ENCODE measurements around the gene DCLRE1B.

Gene DCLRE1B

DNA sequence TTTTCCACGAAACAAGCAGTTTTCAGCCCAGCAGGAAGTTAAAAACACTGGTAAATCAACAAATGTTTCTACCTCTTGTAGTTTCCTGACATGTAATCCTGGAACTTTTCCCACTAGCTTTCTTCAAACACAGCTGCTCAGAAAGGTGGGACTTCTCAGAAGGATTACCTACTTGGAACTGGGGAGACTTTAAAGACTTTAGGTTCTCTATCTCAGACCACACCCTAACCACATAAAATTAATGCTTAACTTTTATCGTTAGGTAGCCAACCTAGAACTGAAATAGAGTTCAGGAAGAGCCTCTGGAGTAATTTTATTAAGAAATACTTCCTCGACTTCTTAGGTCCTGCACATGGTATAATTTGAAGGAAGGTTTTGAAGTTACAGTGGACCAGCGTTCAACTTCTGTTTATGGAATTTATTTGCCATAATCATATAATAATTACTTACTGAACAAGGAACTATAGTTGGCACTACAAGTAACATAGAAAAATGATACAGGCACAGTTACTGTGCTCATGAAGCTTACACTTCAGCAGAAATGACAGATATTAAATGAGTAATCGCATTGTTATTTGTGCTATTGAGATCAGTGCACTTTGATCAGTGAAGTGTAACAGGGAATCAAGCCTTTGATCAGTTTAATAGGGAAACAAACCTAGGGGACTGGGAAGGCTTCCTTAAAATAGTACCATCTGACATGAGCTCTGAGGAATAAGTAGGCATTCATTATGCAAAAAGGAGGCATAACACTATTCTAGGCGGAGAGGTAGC, 17.5 kb upstream of the DCLRE1B start, which contains the start of gene BCL2L15:
BCL2L15 (minus strand) TSS at position 180 of the 774 bp plus-strand sequence. CDS start 206 bp downstream, outside the sequence.
- no peak for DNase-seq

GRCh38 chr1:113890816-113891215, 14.3 kb upstream of the DCLRE1B start:
- no peak for DNase-seq

- DNase-seq: no peak
These were observed 13.4 kb upstream of the DCLRE1B start for GRCh38 chr1:113891631-113892220.

DNA sequence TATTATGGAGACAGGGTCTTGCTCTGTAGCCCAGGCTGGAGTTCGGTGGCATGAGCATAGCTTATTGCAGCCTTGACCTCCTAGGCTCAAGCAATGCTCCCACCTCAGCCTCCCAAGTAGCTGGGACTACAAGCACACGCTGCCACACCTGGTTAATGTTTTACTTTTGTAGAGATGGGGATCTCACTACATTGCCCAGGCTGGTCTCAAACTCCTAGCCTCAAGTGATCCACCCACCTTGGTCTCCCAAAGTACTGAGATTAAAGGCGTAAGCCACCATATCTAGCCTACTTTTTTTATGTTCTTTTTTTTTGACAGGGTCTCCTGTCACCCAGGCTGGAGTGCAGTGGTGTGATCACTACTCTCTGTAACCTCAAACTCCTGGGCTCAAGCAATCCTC, 11.9 kb upstream of the DCLRE1B start:
- DNase-seq: no peak

- no peak for DNase-seq
These were observed 10.0 kb upstream of the DCLRE1B start for GRCh38 chr1:113895098-113895497.

DNA sequence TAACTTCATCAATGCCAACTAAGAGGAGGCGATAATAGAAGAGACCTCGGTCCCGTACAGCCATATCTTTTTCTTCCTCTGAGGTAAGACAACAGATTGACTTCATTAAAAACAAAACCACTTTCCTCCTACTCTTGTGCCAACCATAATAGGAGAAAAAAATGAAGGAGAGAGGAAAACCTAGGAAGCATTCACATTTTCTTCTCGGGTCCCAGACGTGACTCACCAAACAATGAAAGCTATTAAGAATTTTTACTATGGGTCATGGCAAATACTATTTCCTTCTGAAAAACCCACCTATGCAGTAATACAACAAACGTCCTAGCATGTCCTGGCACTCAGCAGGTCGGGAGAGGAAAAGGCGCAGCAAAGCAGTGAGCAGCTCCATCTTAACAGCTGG, 9.2 kb upstream of the DCLRE1B start:
- DNase-seq: no peak

GRCh38 chr1:113898241-113898814, 6.8 kb upstream of the DCLRE1B start:
- no peak for DNase-seq

DNA sequence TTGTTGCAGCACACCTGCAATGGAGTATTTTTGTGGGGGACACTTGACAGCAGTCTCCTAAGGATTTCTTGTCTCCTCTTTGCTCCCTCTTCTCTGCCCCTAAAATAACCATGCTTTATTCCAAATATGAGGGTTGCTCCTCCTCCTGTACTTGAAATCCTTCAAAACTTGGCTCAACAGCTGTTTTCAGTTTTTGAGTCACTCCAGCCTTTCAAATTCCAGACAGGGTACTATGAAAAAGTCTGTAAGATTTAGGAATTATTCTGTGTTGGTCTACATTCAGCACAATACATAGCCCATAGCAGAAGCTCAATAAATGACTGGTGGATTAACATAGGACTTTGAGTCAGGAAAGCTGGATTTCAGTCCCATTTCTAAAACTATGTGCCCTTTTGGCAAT, 6.0 kb upstream of the DCLRE1B start:
- no peak for DNase-seq

DNA sequence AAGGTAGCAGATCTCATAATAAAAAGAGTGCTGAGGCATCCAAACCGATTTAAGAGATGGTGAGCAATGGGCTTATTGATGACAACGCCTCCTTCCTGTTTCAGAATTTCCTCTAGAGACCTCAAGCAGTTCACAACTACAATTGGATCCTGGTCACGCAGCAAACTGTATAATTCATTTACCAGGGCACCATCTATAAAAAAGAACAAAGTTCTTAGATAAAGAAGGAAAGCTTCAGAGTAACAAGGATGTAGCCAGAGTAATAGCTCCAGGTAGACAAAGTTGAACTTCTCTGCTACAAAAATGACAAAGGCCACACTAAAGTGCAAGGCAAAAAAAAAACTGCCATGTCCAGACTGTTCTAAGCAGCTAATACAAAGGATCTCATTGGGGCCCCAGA, 3.9 kb upstream of the DCLRE1B start:
- no peak for DNase-seq

DNA sequence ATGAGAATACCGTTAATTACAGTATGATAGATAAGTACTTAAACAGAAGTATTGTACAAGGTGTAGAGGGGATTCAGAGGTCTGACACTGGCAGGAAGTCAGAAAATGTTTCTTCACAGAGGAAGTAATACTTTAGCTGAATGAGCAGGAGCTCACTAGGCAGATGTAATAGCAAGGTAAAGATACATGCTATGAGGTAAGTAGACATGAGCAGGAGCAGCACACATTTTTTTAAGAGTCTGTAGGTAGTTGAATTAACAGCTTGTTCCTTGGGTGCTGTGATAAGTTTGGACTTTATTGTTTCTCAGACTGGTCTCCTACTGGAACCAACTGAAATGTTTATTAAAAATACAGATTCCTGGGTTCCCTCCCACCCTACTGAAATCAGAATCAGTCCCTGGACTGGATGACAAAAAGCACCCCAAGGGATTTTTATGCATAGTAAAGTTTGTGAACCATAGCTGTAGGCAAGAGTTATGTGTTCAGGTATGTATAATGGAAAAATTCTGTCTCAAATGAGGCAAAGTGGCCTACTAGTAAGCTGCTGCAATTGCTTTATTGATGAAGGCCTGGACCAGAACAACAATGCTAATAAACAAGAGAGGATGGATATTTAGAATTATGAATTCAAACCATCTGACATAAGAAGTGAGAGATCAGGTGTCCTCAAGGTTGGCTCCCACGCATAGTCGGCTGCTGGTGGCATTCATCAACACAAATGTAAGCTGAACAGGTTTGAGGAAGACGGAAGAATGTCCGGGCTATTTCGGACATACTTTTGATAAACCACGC, 1.4 kb upstream of the DCLRE1B start:
- DNase-seq: no peak

DNA sequence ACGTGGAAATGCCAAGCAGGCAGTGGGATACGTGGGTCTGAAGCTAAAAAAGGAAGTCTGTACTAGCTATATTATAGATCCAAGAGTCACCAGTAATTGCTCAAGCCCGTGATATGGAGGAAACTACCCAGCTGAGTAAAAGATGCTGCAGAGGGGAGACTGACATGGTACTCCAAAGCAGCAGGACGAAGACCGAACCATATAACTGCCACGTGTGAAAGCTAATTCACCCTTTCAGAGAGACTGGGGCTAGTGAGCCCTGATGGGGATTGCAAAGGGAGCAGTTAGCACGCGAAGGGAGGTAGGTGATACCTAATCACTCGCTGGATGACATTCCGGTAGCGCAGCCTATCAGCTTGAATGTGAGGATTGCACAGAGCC, 843 bp upstream of the DCLRE1B start:
- no peak for DNase-seq

DNA sequence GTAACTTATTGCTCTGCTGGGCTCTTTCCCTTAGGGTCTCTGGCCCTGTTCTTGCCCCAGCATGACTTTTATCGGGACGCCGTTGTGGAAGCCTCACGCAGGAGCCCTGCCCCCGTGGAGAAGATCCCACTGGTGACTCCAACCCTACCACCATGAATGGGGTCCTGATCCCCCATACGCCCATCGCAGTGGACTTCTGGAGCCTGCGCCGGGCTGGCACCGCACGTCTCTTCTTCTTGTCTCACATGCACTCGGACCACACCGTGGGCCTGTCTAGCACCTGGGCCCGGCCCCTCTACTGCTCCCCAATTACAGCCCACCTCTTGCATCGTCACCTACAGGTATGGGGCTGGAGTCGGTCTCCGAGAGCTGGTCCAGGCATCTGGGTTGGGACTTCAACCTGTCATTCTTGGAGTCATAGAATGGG, 322 bp downstream of the DCLRE1B start:
- no peak for DNase-seq

- no peak for DNase-seq
These were observed 7.6 kb downstream of the DCLRE1B start for GRCh38 chr1:113912594-113913311.

- no peak for DNase-seq
These were observed 8.2 kb downstream of the DCLRE1B start for GRCh38 chr1:113913312-113913668.

GRCh38 chr1:113913887-113914664, 8.9 kb downstream of the DCLRE1B start:
- no peak for DNase-seq

DNA sequence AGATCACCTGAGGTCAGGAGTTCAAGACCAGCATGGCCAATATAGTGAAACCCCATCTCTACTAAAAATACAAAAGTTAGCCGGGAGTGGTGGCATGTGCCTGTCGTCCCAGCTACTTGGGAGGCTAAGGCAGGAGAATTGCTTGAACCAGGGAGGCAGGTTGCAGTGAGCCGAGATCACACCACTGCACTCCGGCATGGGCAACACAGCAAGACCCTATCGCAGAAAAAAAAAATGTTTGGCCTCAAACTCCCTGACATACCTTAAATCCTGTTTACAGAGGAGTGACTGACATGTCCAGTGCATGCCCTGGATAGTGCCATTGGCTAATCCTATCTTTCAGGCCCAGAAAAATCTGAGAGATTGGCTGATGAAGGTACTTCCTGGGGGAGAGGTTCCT, 11.8 kb downstream of the DCLRE1B start:
- DNase-seq: no peak

- no peak for DNase-seq
These were observed 12.4 kb downstream of the DCLRE1B start for GRCh38 chr1:113917400-113918082.

DNA sequence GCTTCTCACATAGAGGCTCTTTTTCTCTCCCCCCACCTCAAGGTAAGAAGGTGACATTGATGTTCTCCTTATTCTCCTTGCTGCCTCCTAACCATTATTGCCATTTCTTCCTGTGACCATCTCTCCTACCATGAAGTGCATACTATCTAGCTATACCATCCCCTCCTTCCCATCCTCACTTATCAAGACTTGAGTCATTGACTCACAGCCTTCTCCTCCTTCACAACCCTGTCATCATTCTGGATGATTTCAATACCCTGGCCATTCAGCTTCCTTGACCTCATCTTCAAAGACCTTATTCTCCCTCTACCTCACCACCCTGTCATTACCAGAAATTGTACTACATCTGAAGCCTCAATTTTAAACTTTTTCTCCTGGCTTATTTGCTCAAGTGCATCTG, 13.1 kb downstream of the DCLRE1B start:
- no peak for DNase-seq

DNA sequence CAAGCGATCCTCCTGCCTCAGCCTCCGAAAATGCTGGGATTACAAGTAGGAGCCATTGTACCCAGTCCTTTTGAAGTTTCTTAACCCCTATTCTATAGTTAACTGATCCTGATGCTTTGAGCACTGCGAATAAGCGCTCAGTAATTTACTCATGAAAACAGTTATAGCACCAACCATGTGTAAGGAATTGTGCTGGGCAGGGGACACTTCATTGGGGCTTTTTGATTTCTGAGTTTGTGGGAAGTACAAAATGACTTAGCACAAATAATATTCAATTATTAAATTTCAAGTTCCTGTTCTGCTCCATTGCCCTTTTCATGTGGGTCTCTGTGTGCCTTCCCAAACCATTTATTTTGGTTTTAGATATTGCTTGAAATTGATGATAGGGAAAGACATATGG, 17.8 kb downstream of the DCLRE1B start:
- no peak for DNase-seq

GRCh38 chr1:113924473-113924872, 19.3 kb downstream of the DCLRE1B start:
- no peak for DNase-seq

DNA sequence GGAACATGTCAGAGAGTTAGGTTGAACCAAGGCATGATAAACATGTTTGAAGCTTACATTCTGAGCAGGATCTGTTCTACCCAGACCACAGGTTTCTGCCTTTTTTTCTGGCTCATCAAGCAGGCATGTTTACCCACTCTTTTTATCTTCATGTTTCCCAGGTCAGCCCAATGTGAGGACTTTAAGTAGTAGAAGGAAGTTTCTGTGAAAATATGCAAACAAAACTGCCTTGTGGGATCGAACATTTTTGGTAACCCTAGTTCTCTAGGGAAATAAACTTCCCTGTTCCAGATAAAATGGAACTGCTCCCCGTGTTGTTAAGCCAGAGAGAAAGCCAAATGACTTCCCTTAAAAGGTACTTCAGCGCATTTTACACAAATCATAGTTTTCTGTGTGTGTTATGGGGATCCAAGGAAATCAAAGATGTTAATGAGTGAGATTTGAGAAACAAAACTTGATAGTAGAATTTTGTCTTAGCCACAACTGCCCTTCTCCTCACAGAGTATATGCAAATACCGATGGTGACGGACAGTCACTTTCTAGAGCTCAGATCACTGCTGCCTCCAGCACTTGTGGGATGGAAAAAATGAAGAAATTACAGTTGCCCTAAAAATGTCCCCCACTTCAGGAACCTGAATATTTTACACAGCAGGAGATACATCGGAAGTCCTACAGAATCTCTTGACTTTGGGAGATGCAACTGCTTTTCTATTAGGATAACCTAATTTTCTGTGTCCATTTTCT, 23.2 kb downstream of the DCLRE1B start:
- no peak for DNase-seq

Data from CD4-positive, alpha-beta T cell treated with Interleukin-6 for 4 hours (primary cell).